GM23248 (cell line): ENCODE measurements around the gene SYVN1.

Experiments
- EZH2 ChIP-seq: fragments of 200-600 bp; sonication (generic); IDR thresholded peaks from 2 replicates; pipeline ENCODE4 v1.6.1; 2018; ENCODE audit warnings: antibody characterized with exemption, mild to moderate bottlenecking; ENCODE audit not compliant: insufficient read depth, poor library complexity, severe bottlenecking
- EZH2phosphoT487 ChIP-seq: fragments of 200-600 bp; sonication (generic); IDR thresholded peaks from 2 replicates; pipeline ENCODE4 v1.6.1; 2018; ENCODE audit warnings: antibody characterized with exemption, moderate library complexity, mild to moderate bottlenecking, low read depth; ENCODE audit not compliant: insufficient read depth

DNA sequence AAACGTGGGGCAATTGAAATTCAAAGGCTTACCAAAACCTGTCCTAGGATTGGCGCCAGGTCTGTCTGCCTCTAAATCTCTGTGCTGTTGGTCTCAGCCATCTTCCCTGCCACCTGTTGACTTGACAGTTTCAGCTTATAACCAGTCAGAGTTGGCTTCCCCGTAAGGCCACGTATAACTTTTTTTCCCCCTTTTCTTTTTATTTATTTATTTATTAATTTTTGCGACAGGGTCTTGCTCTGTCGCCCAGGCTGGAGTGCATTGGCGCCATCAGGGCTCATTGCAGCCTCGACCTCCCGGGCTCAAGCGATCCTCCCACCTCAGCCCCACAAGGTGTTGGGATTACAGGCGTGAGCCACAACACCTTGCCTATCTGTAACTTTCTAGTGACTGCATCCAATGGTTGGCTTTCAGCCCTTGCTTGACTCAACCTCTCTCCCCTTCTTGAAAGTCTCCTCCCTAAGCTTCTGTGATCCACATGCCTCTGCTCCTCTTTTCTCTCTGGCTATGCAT, 1.4 kb upstream of the SYVN1 start:
- TF ChIP-seq EZH2 (no peak), EZH2phosphoT487 (no peak)
